HepG2 (cell line): Measurements from ENCODE around the gene DLG4. TPM values are rescaled to one million over a fixed set of nuclear protein-coding genes. Genes with fewer than 3 reads are reported as not detected.

Source experiments
- DNMT1 ChIP-seq: sonication (generic); formaldehyde crosslinking; IDR thresholded peaks from 2 replicates; pipeline ENCODE4 v1.5.1; 2020; ENCODE audit warnings: mild to moderate bottlenecking, missing genetic modification reagents
- GFI1 ChIP-seq: sonication (generic); formaldehyde crosslinking; IDR thresholded peaks from 2 replicates; pipeline ENCODE4 v1.5.0; 2020; ENCODE audit warnings: missing genetic modification reagents, mild to moderate bottlenecking, borderline replicate concordance
- POGZ ChIP-seq: sonication (generic); formaldehyde crosslinking; IDR thresholded peaks from 2 replicates; pipeline ENCODE4 v1.4.0; 2020; ENCODE audit warnings: mild to moderate bottlenecking, missing genetic modification reagents
- RCOR2 ChIP-seq: IDR thresholded peaks from 2 replicates; pipeline ENCODE4 v1.6.1; 2016; ENCODE audit warnings: missing biosample characterization, missing genetic modification reagents
- RXRB ChIP-seq: IDR thresholded peaks from 2 replicates; pipeline ENCODE4 v1.6.1; 2016; ENCODE audit warnings: borderline replicate concordance, missing genetic modification reagents, missing compliant biosample characterization
- SP1 ChIP-seq, 2 experiments: fragments of 450-650 bp in 1 of 2; sonication (generic) in 1 of 2; formaldehyde crosslinking in 1 of 2; IDR thresholded peaks; 2 replicates each; pipeline versions ENCODE4 v1.4.0 to v1.6.1; 2016 to 2020; ENCODE audit warnings: missing genetic modification reagents in 1 of 2
- SPEN ChIP-seq: sonication (generic); formaldehyde crosslinking; IDR thresholded peaks from 2 replicates; pipeline ENCODE4 v1.5.1; 2020; ENCODE audit warnings: low read depth, mild to moderate bottlenecking, missing genetic modification reagents
- TARDBP ChIP-seq: sonication (generic); formaldehyde crosslinking; IDR thresholded peaks from 2 replicates; pipeline ENCODE4 v1.8.0; 2022; ENCODE audit warnings: mild to moderate bottlenecking, missing genetic modification reagents
- TEAD3 ChIP-seq: optimal IDR thresholded peaks from 2 replicates; pipeline ENCODE3; 2016; ENCODE audit warnings: borderline replicate concordance
- ZBTB8A ChIP-seq: sonication (generic); formaldehyde crosslinking; IDR thresholded peaks from 2 replicates; pipeline ENCODE4 v1.4.0; 2020; ENCODE audit warnings: mild to moderate bottlenecking, low read depth, missing genetic modification reagents, borderline replicate concordance
- ZNF251 ChIP-seq: sonication (generic); formaldehyde crosslinking; IDR thresholded peaks from 2 replicates; pipeline ENCODE4 v1.9.0; 2021; ENCODE audit warnings: mild to moderate bottlenecking, missing genetic modification reagents
- ZNF33B ChIP-seq: sonication (generic); formaldehyde crosslinking; IDR thresholded peaks from 2 replicates; pipeline ENCODE4 v1.5.1; 2020; ENCODE audit warnings: mild to moderate bottlenecking, missing genetic modification reagents
- ZNF724P ChIP-seq: sonication (generic); formaldehyde crosslinking; IDR thresholded peaks from 2 replicates; pipeline ENCODE4 v1.8.0; 2022; ENCODE audit warnings: missing genetic modification reagents, borderline replicate concordance
- ZNF766 ChIP-seq: sonication (generic); formaldehyde crosslinking; IDR thresholded peaks from 2 replicates; pipeline ENCODE4 v1.5.0; 2020; ENCODE audit warnings: missing genetic modification reagents, borderline replicate concordance
- ZNF782 ChIP-seq: sonication (generic); formaldehyde crosslinking; IDR thresholded peaks from 2 replicates; pipeline ENCODE4 v1.4.0; 2020; ENCODE audit warnings: missing genetic modification reagents, mild to moderate bottlenecking, borderline replicate concordance
- polyA plus RNA-seq, 8 experiments: library from polyadenylated mRNA; depleted of rRNA in 3 of 8; stranded (reverse) in 7 of 8; unstranded in 1 of 8; fragments of >200 nt; fragmentation: Illumina TruSeq in 4 of 8; extraction: Trizol in 4 of 8; gene quantifications; 2 replicates each; pipeline versions ENCODE4 v1.2.1 to v1.2.3, GENCODE V29; 2011 to 2016; ENCODE audit warnings: low read depth in 4 of 8, missing spikeins in 1 of 8, mixed read lengths in 1 of 8; ENCODE audit not compliant: insufficient read depth in 1 of 8
- total RNA-seq, 5 experiments: library from RNA; depleted of rRNA; stranded (reverse); fragments of >200 nt; fragmentation: Illumina TruSeq; extraction: Trizol; gene quantifications; 2 replicates each; pipeline ENCODE4 v1.2.3, GENCODE V29; 2016; ENCODE audit warnings: low read depth in 1 of 5
- TF ChIP-seq, protein P1 (sequence below): IDR thresholded peaks from 2 replicates; pipeline ENCODE4 v1.6.1; 2016; ENCODE audit warnings: missing compliant biosample characterization, missing genetic modification reagents, borderline replicate concordance
- TF ChIP-seq, protein P2 (sequence below): conservative IDR thresholded peaks from 2 replicates; pipeline ENCODE4 v1.6.1; 2018; ENCODE audit warnings: missing genetic modification reagents
- TF ChIP-seq, protein P3 (sequence below): sonication (generic); formaldehyde crosslinking; IDR thresholded peaks from 2 replicates; pipeline ENCODE4 v1.9.0; 2021; ENCODE audit warnings: missing genetic modification reagents, borderline replicate concordance
- TF ChIP-seq, protein P4 (sequence below): sonication (generic); formaldehyde crosslinking; IDR thresholded peaks from 2 replicates; pipeline ENCODE4 v1.5.0; 2020; ENCODE audit warnings: mild to moderate bottlenecking, missing genetic modification reagents
- TF ChIP-seq, protein P5 (sequence below): sonication (generic); formaldehyde crosslinking; IDR thresholded peaks from 2 replicates; pipeline ENCODE4 v1.4.0; 2020; ENCODE audit warnings: mild to moderate bottlenecking, missing genetic modification reagents

The DLG4 gene
- total and polyA plus RNA-seq, 2 of the 13 experiments (the other 11 are each of a cell fraction or from before 2014, with no cell fraction given): 0.71 to 4.3 TPM

DNA sequence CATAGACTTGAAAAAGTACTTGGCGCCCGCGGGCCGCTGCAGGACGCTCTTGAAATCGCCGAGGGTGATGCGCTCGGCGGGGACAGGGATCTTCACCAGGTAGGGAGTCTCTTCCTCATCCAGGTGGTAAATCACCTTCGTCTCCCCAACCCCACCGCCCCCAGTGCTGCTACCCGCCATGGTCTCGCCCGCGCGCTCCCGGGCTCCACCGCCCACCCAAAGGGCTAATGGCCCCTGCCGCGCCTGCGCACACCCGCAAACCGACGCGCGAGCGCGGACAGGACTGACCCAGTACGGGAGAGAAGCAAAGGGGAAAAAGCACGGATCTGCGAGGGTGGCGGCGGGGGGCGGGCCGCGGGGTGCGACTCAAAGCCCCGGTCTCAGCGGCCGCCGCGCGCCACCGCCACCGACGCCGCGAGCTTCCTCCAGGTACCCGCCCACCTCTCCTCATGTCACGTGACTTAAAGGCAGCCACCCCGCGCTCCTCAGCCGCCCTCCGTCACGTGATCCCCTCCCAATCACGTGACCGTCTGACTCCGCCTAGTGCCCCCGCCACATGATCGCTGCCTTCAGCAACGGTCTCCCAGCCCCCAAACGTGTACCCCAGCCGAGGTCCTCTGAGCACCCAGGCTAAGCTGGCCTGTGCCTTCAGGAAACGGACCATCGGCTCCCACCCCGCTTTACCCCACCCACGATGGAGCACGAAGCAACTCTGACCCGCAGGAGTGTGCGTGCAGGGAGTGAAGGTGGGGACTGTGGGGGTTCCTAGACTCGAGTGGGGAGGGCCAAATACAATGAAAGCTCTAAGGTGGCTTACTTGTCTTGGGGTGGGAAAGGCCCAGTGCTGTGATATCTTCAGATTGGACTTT is 14.7 kb upstream of the DLG4 start, which contains the start of gene DVL2 (continued):
- 0 out of 2 replicates have a peak, but pooled peaks have one; percentile 62 for TF ChIP-seq ZNF782 (CRISPR knock-in tag)
- TF ChIP-seq TARDBP: peak; percentile 80
- no peak for TF ChIP-seq ZBTB8A (CRISPR knock-in tag)
- no peak for TF ChIP-seq ZNF724P (CRISPR knock-in tag)
- peak; percentile 95 for TF ChIP-seq SPEN
- TF ChIP-seq, protein P1, sequence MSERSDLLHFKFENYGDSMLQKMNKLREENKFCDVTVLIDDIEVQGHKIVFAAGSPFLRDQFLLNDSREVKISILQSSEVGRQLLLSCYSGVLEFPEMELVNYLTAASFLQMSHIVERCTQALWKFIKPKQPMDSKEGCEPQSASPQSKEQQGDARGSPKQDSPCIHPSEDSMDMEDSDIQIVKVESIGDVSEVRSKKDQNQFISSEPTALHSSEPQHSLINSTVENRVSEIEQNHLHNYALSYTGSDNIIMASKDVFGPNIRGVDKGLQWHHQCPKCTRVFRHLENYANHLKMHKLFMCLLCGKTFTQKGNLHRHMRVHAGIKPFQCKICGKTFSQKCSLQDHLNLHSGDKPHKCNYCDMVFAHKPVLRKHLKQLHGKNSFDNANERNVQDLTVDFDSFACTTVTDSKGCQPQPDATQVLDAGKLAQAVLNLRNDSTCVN (CRISPR knock-in tag): no peak
- TF ChIP-seq, protein P2, sequence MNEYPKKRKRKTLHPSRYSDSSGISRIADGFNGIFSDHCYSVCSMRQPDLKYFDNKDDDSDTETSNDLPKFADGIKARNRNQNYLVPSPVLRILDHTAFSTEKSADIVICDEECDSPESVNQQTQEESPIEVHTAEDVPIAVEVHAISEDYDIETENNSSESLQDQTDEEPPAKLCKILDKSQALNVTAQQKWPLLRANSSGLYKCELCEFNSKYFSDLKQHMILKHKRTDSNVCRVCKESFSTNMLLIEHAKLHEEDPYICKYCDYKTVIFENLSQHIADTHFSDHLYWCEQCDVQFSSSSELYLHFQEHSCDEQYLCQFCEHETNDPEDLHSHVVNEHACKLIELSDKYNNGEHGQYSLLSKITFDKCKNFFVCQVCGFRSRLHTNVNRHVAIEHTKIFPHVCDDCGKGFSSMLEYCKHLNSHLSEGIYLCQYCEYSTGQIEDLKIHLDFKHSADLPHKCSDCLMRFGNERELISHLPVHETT: peak; percentile 92
- TF ChIP-seq POGZ (CRISPR knock-in tag): no peak
- TF ChIP-seq, protein P3, sequence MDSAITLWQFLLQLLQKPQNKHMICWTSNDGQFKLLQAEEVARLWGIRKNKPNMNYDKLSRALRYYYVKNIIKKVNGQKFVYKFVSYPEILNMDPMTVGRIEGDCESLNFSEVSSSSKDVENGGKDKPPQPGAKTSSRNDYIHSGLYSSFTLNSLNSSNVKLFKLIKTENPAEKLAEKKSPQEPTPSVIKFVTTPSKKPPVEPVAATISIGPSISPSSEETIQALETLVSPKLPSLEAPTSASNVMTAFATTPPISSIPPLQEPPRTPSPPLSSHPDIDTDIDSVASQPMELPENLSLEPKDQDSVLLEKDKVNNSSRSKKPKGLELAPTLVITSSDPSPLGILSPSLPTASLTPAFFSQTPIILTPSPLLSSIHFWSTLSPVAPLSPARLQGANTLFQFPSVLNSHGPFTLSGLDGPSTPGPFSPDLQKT (CRISPR knock-in tag): no peak
- TF ChIP-seq, protein P4, sequence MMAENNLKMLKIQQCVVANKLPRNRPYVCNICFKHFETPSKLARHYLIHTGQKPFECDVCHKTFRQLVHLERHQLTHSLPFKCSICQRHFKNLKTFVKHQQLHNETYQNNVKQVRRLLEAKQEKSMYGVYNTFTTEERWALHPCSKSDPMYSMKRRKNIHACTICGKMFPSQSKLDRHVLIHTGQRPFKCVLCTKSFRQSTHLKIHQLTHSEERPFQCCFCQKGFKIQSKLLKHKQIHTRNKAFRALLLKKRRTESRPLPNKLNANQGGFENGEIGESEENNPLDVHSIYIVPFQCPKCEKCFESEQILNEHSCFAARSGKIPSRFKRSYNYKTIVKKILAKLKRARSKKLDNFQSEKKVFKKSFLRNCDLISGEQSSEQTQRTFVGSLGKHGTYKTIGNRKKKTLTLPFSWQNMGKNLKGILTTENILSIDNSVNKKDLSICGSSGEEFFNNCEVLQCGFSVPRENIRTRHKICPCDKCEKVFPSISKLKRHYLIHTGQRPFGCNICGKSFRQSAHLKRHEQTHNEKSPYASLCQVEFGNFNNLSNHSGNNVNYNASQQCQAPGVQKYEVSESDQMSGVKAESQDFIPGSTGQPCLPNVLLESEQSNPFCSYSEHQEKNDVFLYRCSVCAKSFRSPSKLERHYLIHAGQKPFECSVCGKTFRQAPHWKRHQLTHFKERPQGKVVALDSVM (CRISPR knock-in tag): no peak
- no peak for TF ChIP-seq RCOR2 (CRISPR knock-in tag)
- 0 out of 2 replicates have a peak, but pooled peaks have one; percentile 11 for TF ChIP-seq GFI1 (CRISPR knock-in tag)
- peak; percentile 72; the same call in 1 of the 2 replicates for TF ChIP-seq ZNF766 (CRISPR knock-in tag)
- peak; percentile 77 for TF ChIP-seq DNMT1 (CRISPR knock-in tag)
- peak; percentile 65 for TF ChIP-seq TEAD3
- TF ChIP-seq ZNF33B: 0 out of 2 replicates have a peak, but pooled peaks have one; percentile 33
- TF ChIP-seq, protein P5, sequence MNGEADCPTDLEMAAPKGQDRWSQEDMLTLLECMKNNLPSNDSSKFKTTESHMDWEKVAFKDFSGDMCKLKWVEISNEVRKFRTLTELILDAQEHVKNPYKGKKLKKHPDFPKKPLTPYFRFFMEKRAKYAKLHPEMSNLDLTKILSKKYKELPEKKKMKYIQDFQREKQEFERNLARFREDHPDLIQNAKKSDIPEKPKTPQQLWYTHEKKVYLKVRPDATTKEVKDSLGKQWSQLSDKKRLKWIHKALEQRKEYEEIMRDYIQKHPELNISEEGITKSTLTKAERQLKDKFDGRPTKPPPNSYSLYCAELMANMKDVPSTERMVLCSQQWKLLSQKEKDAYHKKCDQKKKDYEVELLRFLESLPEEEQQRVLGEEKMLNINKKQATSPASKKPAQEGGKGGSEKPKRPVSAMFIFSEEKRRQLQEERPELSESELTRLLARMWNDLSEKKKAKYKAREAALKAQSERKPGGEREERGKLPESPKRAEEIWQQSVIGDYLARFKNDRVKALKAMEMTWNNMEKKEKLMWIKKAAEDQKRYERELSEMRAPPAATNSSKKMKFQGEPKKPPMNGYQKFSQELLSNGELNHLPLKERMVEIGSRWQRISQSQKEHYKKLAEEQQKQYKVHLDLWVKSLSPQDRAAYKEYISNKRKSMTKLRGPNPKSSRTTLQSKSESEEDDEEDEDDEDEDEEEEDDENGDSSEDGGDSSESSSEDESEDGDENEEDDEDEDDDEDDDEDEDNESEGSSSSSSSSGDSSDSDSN: peak; percentile 20; the same call in 1 of the 2 replicates
- no peak for TF ChIP-seq SP1 (IDR thresholded peaks at IDR 0.05)
- TF ChIP-seq SP1 (CRISPR knock-in tag; IDR thresholded peaks at IDR 0.05): peak; percentile 93
- TF ChIP-seq RXRB: peak; percentile 76; the same call in 1 of the 2 replicates
- 0 out of 2 replicates have a peak, but pooled peaks have one; percentile 85 for TF ChIP-seq ZNF251 (CRISPR knock-in tag)
